T follicular helper cell (primary cell): ENCODE measurements around the gene SNAPC3.

ENCODE experiments used
- DNase-seq: peaks from one replicate; pipeline ENCODE4 v3.0.0-alpha.2; 2020; ENCODE audit warnings: low read depth

SNAPC3 gene

DNA sequence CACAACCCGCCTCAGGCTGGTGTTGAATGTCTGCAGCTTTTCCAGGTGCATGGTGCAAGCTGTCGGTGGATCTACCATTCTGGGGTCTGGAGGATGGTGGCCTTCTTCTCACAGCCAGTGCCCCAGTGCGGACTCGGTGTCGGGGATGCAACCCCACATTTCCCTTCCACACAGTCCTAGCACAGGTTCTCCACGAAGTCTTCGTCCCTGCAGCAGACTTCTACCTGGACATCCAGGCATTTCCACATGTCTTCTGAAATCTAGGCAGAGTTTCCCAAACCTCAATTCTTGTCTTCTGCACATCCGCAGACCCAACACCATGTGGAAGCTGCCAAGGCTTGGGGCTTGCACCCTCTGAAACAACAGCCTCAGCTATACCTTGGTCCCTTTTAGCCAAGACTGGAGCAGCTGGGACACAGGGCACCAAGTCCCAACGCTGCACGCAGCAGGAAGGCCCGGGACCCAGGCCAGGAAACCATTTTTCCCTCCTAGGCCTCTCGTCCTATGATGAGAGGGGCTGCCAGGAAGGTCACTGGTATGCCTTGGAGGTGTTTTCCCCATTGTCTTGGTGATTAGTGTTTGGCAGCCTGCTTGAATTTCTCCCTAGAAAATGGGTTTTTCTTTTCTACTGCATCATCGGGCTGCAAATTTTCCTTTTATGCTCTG, 69.9 kb downstream of the SNAPC3 start:
- DNase-seq, result no peak

DNA sequence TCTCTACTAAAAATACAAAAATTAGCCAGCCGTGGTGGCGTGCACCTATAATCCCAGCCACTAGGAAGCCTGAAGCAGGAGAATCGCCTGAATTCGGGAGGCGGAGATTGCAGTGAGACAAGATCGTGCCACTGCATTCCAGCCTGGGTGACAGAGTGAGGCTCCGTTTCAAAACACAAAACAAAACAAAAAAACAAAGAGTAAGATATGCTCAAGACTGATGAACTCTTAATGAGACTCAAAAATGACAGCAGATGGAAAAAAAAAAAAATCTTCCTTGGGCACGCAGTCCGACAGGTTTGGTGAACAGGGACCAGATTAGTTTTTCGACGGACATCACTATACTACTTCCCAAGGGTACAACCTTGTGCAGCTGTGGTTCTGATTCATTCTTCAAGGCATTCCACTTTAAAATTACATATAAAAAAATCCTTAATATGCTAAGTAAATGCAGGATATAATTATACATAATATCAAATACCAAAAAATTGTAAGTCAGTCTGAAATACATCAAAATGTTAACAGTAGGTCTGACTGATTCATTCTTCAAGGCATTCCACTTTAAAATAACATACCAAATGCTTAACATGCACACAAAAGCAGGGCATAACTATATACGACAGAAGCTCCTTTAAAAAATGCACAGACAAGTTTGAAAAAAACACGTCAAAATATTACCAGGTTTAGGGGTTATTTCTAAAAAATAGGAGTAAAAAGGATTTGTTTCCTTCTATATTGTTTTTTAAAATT, 75.7 kb downstream of the SNAPC3 start:
- DNase-seq, result no peak

DNA sequence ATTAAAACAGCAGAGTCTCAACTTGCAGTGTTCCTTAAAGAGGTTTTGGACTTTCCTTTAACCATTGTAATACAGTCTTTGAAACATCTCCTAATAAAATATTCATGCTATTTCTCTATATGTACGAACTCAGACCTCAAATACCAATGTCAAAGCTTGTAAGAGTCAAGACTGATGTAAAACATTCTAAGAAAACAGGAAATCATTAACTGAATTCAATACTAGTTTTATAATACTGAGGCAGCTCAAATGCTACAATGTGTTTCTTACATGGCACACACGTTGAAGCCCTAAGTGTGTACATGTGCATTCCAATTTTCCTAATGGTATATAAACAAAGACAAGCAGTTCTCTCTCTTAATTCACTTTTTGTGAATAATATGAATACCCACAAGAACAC, 76.5 kb downstream of the SNAPC3 start:
- DNase-seq, result no peak

DNA sequence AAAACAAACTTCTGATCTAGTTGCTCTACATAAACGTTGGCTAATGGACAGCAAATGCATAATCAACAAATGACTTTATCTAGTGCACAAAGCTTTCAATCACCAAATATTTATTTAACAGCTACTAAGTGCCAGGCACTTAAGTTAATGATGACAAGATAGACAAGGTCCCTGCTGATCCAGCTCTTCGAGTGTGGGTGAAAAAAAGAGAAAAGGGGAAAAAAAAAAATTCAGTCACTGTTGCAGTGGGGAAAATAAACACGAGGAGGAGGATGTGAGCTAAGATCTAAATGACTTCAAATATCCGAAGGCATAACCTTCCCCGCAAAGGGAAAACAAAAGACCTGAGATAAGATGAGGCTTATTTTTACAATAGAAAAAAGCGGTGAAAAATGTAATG, 78.5 kb downstream of the SNAPC3 start:
- no peak for DNase-seq

DNA sequence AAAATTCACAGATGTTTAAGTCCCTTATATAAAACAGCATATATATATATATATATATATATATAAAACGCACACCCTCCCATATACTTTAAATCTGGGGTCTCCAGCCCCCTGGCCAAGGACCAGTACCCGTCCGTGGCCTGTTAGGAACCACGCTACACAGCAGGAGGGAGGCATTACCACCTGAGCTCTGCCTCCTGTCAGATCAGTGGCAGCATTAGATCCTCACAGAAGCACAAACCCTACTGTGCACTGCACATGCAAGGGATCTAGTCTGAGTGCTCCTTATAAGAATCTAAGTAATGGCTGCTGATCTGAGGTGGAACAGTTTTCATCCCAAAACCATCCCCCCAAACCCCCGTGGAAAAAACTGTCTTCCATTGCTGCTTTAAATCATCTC, 79.1 kb downstream of the SNAPC3 start:
- no peak for DNase-seq

DNA sequence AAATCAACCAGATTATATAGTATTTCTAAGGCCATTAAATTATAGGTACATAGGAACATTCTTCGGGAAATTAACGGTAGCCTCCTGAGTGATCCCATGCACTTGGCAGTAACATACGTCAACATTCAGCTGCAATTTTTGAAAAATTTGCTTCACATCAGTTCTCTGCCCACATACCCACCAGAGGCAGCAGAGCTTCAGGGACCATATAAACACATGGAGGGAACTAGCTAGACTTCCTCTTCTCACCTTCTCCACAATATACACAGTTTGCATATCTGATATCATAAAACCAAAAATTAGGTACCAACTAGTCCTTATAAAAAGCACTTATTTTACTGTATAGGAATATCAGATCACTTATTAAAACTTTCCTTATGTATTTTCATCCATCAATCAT, 83.2 kb downstream of the SNAPC3 start:
- DNase-seq, result no peak

DNA sequence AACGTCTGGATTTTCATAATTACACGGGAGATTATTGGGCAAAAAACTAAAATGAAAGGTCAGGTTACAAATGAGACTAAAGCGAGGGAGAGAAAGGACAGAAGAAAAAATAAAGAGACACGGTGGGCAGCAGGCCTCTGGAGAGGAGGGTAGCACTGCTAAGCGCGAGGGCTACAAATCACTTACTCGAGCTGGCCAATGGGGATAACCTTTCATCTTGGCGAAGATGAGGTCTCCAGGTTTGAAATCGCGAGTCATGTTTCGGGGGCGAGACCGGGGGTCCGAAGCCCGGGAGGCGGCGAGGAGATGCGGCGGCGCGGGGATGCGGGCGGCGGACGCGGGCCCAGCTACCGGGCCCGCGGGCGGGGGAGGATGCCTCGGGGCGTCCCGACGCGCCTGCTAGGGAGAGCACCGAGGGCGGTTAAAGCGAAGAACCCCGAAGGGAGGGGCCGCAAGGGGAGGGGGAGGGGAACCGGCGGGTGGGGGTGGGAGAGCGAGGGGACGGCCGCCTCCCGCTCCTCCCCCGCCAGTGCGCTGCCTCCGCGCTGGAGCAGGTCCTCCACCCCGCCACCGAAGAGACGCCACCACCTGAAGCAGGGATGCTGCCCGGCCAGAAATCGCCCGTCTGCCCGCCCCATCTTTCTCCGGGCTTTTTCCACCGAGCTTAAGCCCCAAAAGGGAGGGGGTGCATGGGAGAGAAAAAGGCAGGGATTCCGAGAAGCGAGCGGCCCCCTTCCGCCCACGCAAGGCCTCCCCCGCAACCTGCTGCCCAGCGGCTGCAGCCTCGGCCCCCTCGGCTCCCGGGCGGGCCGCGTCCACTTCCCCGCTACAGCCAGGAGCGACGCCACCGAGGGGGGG, 87.5 kb downstream of the SNAPC3 start:
- DNase-seq, result peak; percentile 50

DNA sequence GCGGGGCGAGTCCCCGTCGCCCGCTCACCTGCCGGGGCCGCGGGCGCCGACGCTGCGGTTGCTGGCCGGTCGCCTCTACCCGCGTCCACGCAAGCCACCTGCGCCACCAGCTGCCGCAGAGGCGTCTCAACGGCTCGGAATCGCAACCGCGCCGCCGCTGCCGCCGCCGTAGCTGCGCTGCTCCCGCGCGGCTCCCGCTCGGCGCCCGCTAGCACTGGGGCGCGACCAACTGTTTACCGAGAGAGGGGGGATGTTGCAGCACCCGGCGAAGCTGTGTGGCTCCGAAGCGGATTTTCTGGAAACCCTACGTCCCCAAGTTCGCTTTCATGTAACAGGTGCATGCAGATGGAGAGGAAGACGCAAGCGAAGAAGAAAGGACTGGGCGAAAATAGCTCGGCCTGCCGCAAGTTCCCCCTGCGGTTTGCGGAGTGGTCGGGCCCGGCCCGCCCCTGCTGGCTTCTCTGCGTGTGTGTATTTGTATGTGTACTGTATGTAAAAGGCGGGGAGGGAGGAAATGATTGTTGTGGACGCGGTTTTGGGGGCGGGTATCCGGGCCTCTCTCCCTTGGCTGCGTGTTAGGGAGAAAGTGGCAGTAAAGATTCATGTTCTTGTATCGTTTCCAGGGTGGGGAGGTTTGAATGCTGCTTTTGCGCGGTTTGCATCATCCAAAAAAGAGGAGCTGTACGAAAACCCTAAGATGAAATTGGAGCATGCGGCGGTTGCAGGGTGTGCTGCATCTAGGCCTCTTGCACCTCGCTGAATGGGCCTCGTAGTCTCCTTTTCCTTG, 88.3 kb downstream of the SNAPC3 start, which contains the start of gene PSIP1:
Gene PSIP1 (minus strand): TSS at position 182 of the 787 bp plus-strand sequence. CDS start 782 bp downstream, outside the sequence.
- DNase-seq, result peak; percentile 83
